Prostate gland (tissue), 2 donors: Measurements from ENCODE around the gene RAB35. TPM values are rescaled to one million over a fixed set of nuclear protein-coding genes. Genes with fewer than 3 reads are reported as not detected.

Source experiments
- DNase-seq: peaks from one replicate; pipeline ENCODE4 v3.0.0-alpha.2; 2019; ENCODE audit warnings: low spot score
- H3K27ac ChIP-seq, 2 donors: fragments of 200-600 bp; sonication (generic); 2 replicates each; pipeline ENCODE4 v1.5.1; 2017 to 2019
- H3K27me3 ChIP-seq: fragments of 200-600 bp; sonication (generic); replicated peaks from 2 replicates; pipeline ENCODE4 v1.5.1; 2019; ENCODE audit not compliant: insufficient read depth
- H3K36me3 ChIP-seq, 2 donors: fragments of 200-600 bp; sonication (generic); 1 replicate in 1 of 2; 2 replicates in 1 of 2; pipeline versions ENCODE4 v1.5.1 to v1.8.1; 2017 to 2019
- H3K4me1 ChIP-seq: fragments of 200-600 bp; sonication (generic); replicated peaks from 2 replicates; pipeline ENCODE4 v1.5.1; 2019
- H3K4me3 ChIP-seq, 2 donors: fragments of 200-600 bp; sonication (generic); 2 replicates each; pipeline ENCODE4 v1.5.1; 2017 to 2019
- H3K9me3 ChIP-seq: fragments of 200-600 bp; sonication (generic); 2 replicates; pipeline ENCODE4 v1.5.1; 2017
- POLR2A ChIP-seq: fragments of 450-650 bp; IDR thresholded peaks from one replicate; pipeline ENCODE4 v1.6.1; 2016; ENCODE audit warnings: antibody characterized with exemption, mild to moderate bottlenecking
- POLR2AphosphoS5 ChIP-seq: sonication (generic); formaldehyde crosslinking; IDR thresholded peaks from one replicate; pipeline ENCODE4 v1.6.1; 2017; ENCODE audit warnings: antibody characterized with exemption
- WGBS: methylation state at CpG from one replicate; pipeline ENCODE4 v1.1.5; 2018; 5-methylcytosine and 5-hydroxymethylcytosine counted together
- intact Hi-C: fragments of 100-400 bp; cut with DNase I; formaldehyde crosslinking; loops from one replicate; pipeline ENCODE4 v1.14.2; 2022
- total RNA-seq, 2 donors: library from RNA; depleted of rRNA; stranded (reverse); fragments of >200 nt; gene quantifications; one replicate each; pipeline ENCODE4 v1.1.0, GENCODE V29; 2016
- TF ChIP-seq, protein P1 (sequence below), 4 experiments: fragments of 200-600 bp in 2 of 4; fragments of 450-650 bp in 2 of 4; sonication (generic) in 2 of 4; IDR thresholded peaks; 1 replicate in 3 of 4; 2 replicates in 1 of 4; pipeline ENCODE4 v1.5.1; 2016 to 2019; ENCODE audit warnings: antibody characterized with exemption in 4 of 4, mild to moderate bottlenecking in 2 of 4, moderate library complexity in 2 of 4

The RAB35 gene
- total RNA-seq, 2 donors from 2014 or later = 26.6 to 41.1 TPM

GRCh38 chr12:120159509-120160237 is 43.1 kb upstream of the RAB35 start:
- 91% methylated on average over 12 of the region's 12 CpGs for WGBS
- Histone ChIP-seq H3K4me1 (no peaks in the 10 kb centered on the region), H3K9me3 (no peaks in the 10 kb centered on the region), H3K27me3 (no peaks in the 10 kb centered on the region), H3K27ac (no peak overlapping the region), H3K4me3 (no peak overlapping the region), H3K36me3 (peaks cover 38 to 65% of the 10 kb centered on the region in 2 donors)
- intact Hi-C loops = no loop called here
- TF ChIP-seq, protein P1, sequence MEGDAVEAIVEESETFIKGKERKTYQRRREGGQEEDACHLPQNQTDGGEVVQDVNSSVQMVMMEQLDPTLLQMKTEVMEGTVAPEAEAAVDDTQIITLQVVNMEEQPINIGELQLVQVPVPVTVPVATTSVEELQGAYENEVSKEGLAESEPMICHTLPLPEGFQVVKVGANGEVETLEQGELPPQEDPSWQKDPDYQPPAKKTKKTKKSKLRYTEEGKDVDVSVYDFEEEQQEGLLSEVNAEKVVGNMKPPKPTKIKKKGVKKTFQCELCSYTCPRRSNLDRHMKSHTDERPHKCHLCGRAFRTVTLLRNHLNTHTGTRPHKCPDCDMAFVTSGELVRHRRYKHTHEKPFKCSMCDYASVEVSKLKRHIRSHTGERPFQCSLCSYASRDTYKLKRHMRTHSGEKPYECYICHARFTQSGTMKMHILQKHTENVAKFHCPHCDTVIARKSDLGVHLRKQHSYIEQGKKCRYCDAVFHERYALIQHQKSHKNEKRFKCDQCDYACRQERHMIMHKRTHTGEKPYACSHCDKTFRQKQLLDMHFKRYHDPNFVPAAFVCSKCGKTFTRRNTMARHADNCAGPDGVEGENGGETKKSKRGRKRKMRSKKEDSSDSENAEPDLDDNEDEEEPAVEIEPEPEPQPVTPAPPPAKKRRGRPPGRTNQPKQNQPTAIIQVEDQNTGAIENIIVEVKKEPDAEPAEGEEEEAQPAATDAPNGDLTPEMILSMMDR (IDR thresholded peaks at IDR 0.05) = no peak
- TF ChIP-seq POLR2A = no peak
- no peak for TF ChIP-seq POLR2AphosphoS5
- no peak for DNase-seq

DNA sequence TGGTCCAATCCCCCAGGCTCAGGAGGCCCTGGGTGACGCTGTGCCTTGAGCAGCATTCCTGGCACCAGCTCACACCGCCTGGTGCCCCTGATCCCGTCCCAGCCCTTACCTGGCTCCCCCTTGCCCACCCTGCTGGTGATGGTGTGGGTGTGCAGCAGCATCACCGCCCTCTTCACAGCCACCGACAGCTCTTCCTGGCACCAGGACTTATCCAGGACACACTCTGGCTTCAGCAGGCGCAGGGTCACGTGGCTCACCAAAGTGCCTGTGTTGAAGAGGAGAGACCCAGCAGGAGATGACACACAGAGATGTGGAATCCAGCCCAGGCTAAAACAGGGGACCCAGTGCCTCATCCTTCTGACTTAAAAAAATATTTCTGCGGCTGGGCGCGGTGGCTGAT is 41.8 kb upstream of the RAB35 start:
- H3K9me3 ChIP-seq = no peaks in the 10 kb centered on the region
- DNase-seq = no peak
- H3K27ac ChIP-seq = no peak overlapping the region
- H3K4me1 ChIP-seq = no peaks in the 10 kb centered on the region
- no peaks in the 10 kb centered on the region for H3K27me3 ChIP-seq
- TF ChIP-seq POLR2AphosphoS5 = no peak
- TF ChIP-seq POLR2A = no peak
- TF ChIP-seq, protein P1 (IDR thresholded peaks at IDR 0.05) = no peak
- peaks cover 28 to 72% of the 10 kb centered on the region in 2 donors for H3K36me3 ChIP-seq
- no peak overlapping the region for H3K4me3 ChIP-seq
- intact Hi-C loops = no loop called here
- WGBS = 95% methylated on average over 10 of the region's 10 CpGs

DNA sequence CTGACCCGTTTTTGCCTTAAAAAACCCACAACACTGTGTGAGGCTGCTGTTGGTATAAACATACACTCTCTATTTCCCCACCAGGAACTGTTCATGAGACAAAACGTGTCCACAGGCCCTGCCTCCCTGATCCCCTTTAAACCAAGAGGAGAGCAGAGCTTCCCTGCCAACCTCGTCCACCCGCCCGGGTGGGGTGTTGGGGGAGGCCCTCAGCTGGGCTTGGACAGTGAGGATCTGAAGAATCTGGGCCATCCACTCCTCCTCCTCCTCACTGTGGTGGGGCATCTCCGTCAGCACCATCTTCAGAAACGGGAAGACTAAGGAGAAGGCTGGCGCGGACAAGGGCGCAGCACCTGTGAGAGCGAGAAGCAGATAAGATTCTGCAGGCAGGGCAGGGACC is 41.1 kb upstream of the RAB35 start:
- 80% methylated on average over 11 of the region's 11 CpGs for WGBS
- peaks cover 22 to 75% of the 10 kb centered on the region in 2 donors for H3K36me3 ChIP-seq
- no peaks in the 10 kb centered on the region for H3K9me3 ChIP-seq
- no peaks in the 10 kb centered on the region for H3K4me1 ChIP-seq
- no peak for DNase-seq
- intact Hi-C loops = no loop called here
- TF ChIP-seq POLR2A (no peak), POLR2AphosphoS5 (no peak)
- TF ChIP-seq, protein P1 (IDR thresholded peaks at IDR 0.05) = no peak
- H3K27ac ChIP-seq = no peak overlapping the region
- no peaks in the 10 kb centered on the region for H3K27me3 ChIP-seq
- H3K4me3 ChIP-seq = no peak overlapping the region

DNA sequence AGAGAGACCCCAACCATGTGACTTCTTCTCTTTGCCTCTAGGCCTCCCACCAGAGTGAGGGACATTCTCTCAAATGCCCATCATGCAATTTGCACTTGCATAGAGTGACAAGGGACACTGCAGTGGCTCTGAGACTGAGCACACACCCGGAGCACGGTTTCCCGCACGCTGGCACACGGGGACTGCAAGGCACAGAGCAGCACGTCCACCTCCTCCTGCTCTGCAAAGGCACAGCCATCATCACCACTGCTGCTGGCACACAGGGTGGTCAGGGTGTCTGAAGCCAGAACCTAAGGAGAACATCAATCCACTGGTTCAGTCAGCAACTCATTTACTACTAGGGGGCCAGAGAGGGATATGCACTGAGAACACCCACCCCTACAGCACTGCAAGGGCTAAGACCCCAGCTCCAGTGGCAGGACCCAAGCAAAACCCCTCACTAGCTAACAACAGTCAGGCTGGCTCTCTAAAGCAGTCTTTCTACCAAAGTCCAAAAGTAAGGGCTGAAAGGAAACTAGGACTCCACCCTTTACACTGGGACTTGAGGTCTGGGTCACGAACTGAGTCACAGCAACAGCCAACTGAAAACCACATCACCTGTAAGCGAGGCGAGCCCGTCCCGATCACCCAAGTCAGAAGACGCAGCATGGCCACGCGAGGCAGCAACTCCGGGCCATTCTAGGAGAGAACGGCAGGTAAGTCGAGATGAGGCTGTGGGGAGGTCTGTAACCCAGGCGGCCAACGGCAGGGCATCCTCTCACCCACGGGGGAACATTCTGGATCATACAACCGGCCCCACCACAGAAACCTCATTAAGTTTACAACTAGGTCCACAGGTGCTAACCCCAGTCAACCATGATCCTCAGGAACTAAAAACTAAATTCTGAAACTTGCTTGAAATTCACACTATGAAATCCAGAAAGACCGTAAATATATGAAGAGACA is 40.0 kb upstream of the RAB35 start:
- no peak overlapping the region for H3K27ac ChIP-seq

More for the DNA sequence above, 40.0 kb upstream of the RAB35 start:
- H3K4me1 ChIP-seq = no peaks in the 10 kb centered on the region
- H3K4me3 ChIP-seq = no peak overlapping the region
- H3K9me3 ChIP-seq = no peaks in the 10 kb centered on the region
- 93% methylated on average over 22 of the region's 22 CpGs for WGBS
- peaks cover 14 to 69% of the 10 kb centered on the region in 2 donors for H3K36me3 ChIP-seq
- intact Hi-C loops = no loop called here
- DNase-seq = no peak
- H3K27me3 ChIP-seq = no peaks in the 10 kb centered on the region
- TF ChIP-seq POLR2AphosphoS5 = no peak
- TF ChIP-seq POLR2A = no peak
- TF ChIP-seq, protein P1 (IDR thresholded peaks at IDR 0.05) = no peak
